SK-N-SH treated with all-trans-retinoic acid at 6 μM for 48 hours (cell line): ENCODE data around the gene SAMD11.

Source experiments
- ATAC-seq: fragments of 200-7000 bp; cut with Tn5 transposase; 3 replicates; pipeline ENCODE4 v1.9.1; 2020; ENCODE audit warnings: mild to moderate bottlenecking, moderate library complexity
- ARNTL ChIP-seq: fragments of 450-650 bp; formaldehyde crosslinking; IDR thresholded peaks from 2 replicates; pipeline ENCODE4 v1.5.0; 2020; ENCODE audit warnings: low read depth, mild to moderate bottlenecking, moderate library complexity, borderline replicate concordance
- CREB5 ChIP-seq: fragments of 250-450 bp; sonication (Bioruptor Pico); IDR thresholded peaks from 2 replicates; pipeline ENCODE4 v1.5.1; 2020; ENCODE audit warnings: low read depth, mild to moderate bottlenecking, moderate library complexity
- CSDC2 ChIP-seq: fragments of 250-450 bp; sonication (Bioruptor Pico); IDR thresholded peaks from 2 replicates; pipeline ENCODE4 v1.5.0; 2020; ENCODE audit warnings: mild to moderate bottlenecking, moderate library complexity
- CSRNP3 ChIP-seq: fragments of 250-450 bp; sonication (Bioruptor Pico); IDR thresholded peaks from 2 replicates; pipeline ENCODE4 v1.5.1; 2021; ENCODE audit warnings: mild to moderate bottlenecking, moderate library complexity
- ESRRG ChIP-seq: fragments of 250-450 bp; sonication (Bioruptor Pico); IDR thresholded peaks from 2 replicates; pipeline ENCODE4 v1.6.1; 2021; ENCODE audit warnings: mild to moderate bottlenecking
- ISL1 ChIP-seq: fragments of 250-450 bp; sonication (Bioruptor Pico); IDR thresholded peaks from 2 replicates; pipeline ENCODE4 v2.1.2; 2022; ENCODE audit warnings: mild to moderate bottlenecking, moderate library complexity
- OSR1 ChIP-seq: fragments of 250-450 bp; sonication (Bioruptor Pico); IDR thresholded peaks from 2 replicates; pipeline ENCODE4 v1.8.0; 2022; ENCODE audit warnings: moderate library complexity, mild to moderate bottlenecking, inconsistent platforms
- PATZ1 ChIP-seq: fragments of 250-450 bp; sonication (Bioruptor Pico); IDR thresholded peaks from 2 replicates; pipeline ENCODE4 v1.8.0; 2020; ENCODE audit warnings: mild to moderate bottlenecking, moderate library complexity, borderline replicate concordance
- POU6F1 ChIP-seq: fragments of 250-450 bp; sonication (Bioruptor Pico); IDR thresholded peaks from 2 replicates; pipeline ENCODE4 v1.8.0; 2021; ENCODE audit warnings: low read depth, mild to moderate bottlenecking, moderate library complexity, borderline replicate concordance
- PPARA ChIP-seq: fragments of 250-450 bp; sonication (Bioruptor Pico); IDR thresholded peaks from 2 replicates; pipeline ENCODE4 v1.5.0; 2020; ENCODE audit warnings: mild to moderate bottlenecking, borderline replicate concordance
- RARB ChIP-seq: fragments of 250-450 bp; sonication (Bioruptor Pico); IDR thresholded peaks from 2 replicates; pipeline ENCODE4 v1.8.0; 2021; ENCODE audit warnings: mild to moderate bottlenecking, moderate library complexity
- SNAI2 ChIP-seq: fragments of 250-450 bp; sonication (Bioruptor Pico); IDR thresholded peaks from 2 replicates; pipeline ENCODE4 v1.5.0; 2020; ENCODE audit warnings: mild to moderate bottlenecking, moderate library complexity
- TCF4 ChIP-seq: fragments of 250-450 bp; sonication (Bioruptor Pico); IDR thresholded peaks from 2 replicates; pipeline ENCODE4 v1.8.0; 2021; ENCODE audit warnings: mild to moderate bottlenecking, moderate library complexity, borderline replicate concordance
- TOX ChIP-seq: fragments of 250-450 bp; sonication (Bioruptor Pico); IDR thresholded peaks from 2 replicates; pipeline ENCODE4 v1.8.0; 2021; ENCODE audit warnings: mild to moderate bottlenecking, moderate library complexity, borderline replicate concordance
- TSHZ2 ChIP-seq: fragments of 250-450 bp; sonication (Bioruptor Pico); IDR thresholded peaks from 2 replicates; pipeline ENCODE4 v1.5.0; 2020; ENCODE audit warnings: mild to moderate bottlenecking, moderate library complexity
- ZFP3 ChIP-seq: fragments of 250-450 bp; sonication (Bioruptor Pico); IDR thresholded peaks from 2 replicates; pipeline ENCODE4 v1.5.0; 2020; ENCODE audit warnings: mild to moderate bottlenecking, moderate library complexity
- ZFP30 ChIP-seq: fragments of 450-650 bp; formaldehyde crosslinking; IDR thresholded peaks from 2 replicates; pipeline ENCODE4 v1.5.0; 2022; ENCODE audit warnings: mild to moderate bottlenecking, moderate library complexity
- ZNF565 ChIP-seq: fragments of 450-650 bp; formaldehyde crosslinking; conservative IDR thresholded peaks from 2 replicates; pipeline ENCODE4 v1.5.0; 2020; ENCODE audit warnings: low read depth, mild to moderate bottlenecking, moderate library complexity
- ZNF70 ChIP-seq: fragments of 450-650 bp; formaldehyde crosslinking; IDR thresholded peaks from 2 replicates; pipeline ENCODE4 v1.5.0; 2020; ENCODE audit warnings: mild to moderate bottlenecking, moderate library complexity
- ZNF8 ChIP-seq: fragments of 450-650 bp; formaldehyde crosslinking; IDR thresholded peaks from 2 replicates; pipeline ENCODE4 v1.5.0; 2020; ENCODE audit warnings: mild to moderate bottlenecking, moderate library complexity

The SAMD11 gene

GRCh38 chr1:905071-905749 is 18.5 kb upstream of the SAMD11 start:
- ATAC-seq: no peak
- TF ChIP-seq CSRNP3 (CRISPR knock-in tag) (no peak), ZFP3 (CRISPR knock-in tag) (no peak), RARB (CRISPR knock-in tag) (no peak), TCF4 (CRISPR knock-in tag) (no peak), CREB5 (CRISPR knock-in tag) (no peak), CSDC2 (CRISPR knock-in tag) (no peak), PPARA (CRISPR knock-in tag) (no peak), ZNF565 (CRISPR knock-in tag) (no peak), TOX (no peak), TSHZ2 (CRISPR knock-in tag) (no peak), ZFP30 (CRISPR knock-in tag) (no peak)

- no peak for ATAC-seq
- TF ChIP-seq POU6F1 (CRISPR knock-in tag) (no peak), ZFP3 (CRISPR knock-in tag) (no peak), ISL1 (CRISPR knock-in tag) (no peak), TOX (no peak), TCF4 (CRISPR knock-in tag) (no peak), SNAI2 (CRISPR knock-in tag) (no peak), ARNTL (CRISPR knock-in tag) (no peak), PATZ1 (no peak), TSHZ2 (CRISPR knock-in tag) (no peak), ZNF70 (CRISPR knock-in tag) (no peak), CSDC2 (CRISPR knock-in tag) (no peak), OSR1 (CRISPR knock-in tag) (no peak), RARB (CRISPR knock-in tag) (no peak), CSRNP3 (CRISPR knock-in tag) (no peak), ESRRG (CRISPR knock-in tag) (no peak), ZNF8 (CRISPR knock-in tag) (no peak), PPARA (CRISPR knock-in tag) (no peak)
- TF ChIP-seq, all 23 proteins: peak for 0
Observed at GRCh38 chr1:905811-906599, 17.7 kb upstream of the SAMD11 start.
